Measurements from ENCODE around the gene RPL7L1.

RPL7L1 gene

DNA sequence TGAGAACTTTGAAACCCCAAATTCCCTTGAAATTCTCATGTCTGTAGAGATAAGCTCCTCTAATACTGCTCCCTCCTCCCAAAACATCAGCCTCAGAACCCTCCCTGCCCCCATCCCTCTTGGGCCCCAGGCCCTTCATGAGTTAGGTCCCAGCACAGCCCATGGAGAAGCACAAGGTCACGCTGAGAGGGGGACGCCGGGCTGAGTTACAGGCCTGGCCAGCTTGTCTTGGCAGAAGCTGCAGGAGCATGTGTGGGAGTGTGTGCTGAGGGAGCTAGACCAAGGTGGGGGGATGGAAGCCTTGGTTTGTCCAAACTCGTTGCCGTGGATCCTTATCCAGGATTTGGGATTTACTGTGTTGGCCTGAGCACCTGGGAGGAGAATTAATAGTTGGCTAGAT lies 27.9 kb downstream of the RPL7L1 start:
- no peak overlapping the region for H3K27ac Mint-ChIP-seq
- H3K36me3 Mint-ChIP-seq: no peaks in the 10 kb centered on the region
- no peaks in the 10 kb centered on the region for H3K9me3 Mint-ChIP-seq
- H3K27me3 Mint-ChIP-seq: peaks cover 3% of the 10 kb centered on the region
- H3K4me1 Mint-ChIP-seq: peaks cover 4% of the 10 kb centered on the region
- no peak overlapping the region for H3K4me3 Mint-ChIP-seq

DNA sequence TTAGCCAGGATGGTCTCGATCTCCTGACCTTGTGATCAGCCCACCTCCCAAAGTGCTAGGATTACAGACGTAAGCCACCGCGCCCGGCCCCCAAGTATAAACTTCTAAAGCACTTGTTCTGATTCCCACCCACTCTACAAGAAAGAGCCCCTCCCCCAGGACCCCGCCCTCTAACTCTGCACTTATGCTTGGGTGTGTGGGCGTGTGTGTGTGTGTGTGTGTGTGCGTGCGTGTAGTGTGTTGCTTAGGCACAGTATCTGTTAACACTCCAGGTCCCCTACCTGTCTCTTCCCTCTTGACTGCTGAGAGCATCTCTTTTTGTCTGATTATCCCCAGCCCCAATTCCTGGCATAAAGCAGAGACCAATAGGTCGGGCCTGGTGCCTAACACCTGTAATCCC lies 30.4 kb downstream of the RPL7L1 start:
- Mint-ChIP-seq H3K27ac (no peak overlapping the region), H3K4me3 (no peak overlapping the region), H3K9me3 (no peaks in the 10 kb centered on the region), H3K27me3 (peaks cover 6% of the 10 kb centered on the region), H3K4me1 (peaks cover 4% of the 10 kb centered on the region), H3K36me3 (no peaks in the 10 kb centered on the region)

DNA sequence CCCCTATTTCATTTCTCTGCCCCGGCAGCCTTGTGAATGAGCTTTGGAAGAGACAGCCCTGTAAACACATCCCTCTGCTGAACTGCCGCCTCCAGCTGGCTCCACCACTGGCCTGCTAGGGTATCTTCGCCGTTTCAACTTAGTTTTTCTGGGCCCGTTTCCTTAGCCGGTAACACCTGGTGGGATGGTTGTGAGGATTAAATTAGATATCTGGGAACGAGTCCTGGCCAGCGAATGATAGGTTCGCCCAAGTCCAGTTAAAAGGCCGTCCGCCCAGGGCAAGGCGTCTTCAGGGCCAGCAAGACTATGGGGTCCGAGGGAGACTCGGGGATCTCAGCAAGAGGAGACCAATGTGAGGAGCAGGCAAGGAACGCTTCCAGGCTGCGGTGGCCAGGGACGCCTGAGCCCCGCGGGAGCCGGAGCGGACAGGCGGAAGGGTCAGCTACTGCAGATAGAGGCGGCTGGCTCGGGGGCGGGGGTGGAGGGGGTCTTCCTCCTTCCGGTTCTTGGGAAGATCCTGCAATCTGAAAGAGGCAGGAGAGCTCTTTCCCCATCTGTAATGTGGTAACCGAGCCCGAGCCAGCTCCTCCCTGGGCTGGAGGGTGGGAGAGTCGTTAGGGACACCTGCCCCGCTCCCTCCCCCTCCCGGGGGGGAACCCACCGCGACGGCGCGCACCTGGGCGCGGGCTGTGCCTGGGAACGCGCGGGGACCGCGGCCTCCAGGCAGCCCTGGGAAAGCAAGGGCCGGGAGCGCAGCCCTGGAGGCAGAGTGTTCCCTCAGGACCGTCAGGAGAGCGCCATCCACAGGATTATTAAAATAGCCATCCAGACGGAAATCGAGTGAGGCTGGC lies 32.0 kb downstream of the RPL7L1 start:
- H3K27ac Mint-ChIP-seq: no peak overlapping the region
- H3K9me3 Mint-ChIP-seq: no peaks in the 10 kb centered on the region
- H3K4me1 Mint-ChIP-seq: peaks cover 4% of the 10 kb centered on the region
- peak overlapping the region; percentile 70 for H3K4me3 Mint-ChIP-seq
- peaks cover 6% of the 10 kb centered on the region for H3K27me3 Mint-ChIP-seq
- no peaks in the 10 kb centered on the region for H3K36me3 Mint-ChIP-seq

DNA sequence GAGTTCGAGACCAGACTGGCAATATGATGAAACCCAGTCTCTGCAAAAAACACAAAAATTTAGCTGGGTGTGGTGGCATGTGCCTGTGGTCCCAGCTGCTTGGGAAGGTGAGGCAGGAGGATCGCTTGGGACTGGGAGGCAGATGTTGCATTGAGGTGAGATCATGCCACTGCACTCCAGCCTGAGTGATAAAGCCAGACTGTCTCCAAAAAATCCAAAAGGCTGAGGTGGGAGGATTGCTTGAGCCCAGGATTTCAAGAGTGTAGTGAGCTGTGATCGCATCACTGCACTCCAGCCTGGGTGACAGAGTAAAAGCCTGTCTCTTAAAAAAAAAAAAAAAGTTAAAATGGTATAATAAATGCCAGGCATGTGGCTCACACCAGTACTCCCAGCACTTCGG lies 35.1 kb downstream of the RPL7L1 start:
- Mint-ChIP-seq H3K9me3 (no peaks in the 10 kb centered on the region), H3K4me1 (peaks cover 4% of the 10 kb centered on the region), H3K27me3 (peaks cover 6% of the 10 kb centered on the region), H3K36me3 (no peaks in the 10 kb centered on the region), H3K4me3 (no peak overlapping the region), H3K27ac (no peak overlapping the region)

DNA sequence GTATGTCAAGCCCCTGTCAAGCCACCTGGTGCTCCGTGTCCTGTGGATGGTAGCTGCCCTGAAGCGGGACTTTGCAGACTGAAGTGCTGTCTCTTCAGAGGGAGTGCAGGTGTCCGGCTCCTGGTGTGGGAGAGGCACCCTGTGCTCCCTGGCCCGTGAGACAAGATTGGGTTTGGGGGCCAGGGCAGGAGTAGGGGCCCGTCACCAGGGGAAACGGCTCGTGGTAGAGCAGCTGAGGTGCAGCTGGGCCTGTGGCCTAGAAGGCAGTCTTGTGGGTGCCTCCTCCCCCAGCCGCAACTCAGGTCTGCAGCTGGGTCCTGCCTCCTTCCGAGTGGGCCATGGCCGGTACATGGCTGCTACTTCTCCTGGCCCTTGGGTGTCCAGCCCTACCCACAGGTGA lies 36.3 kb downstream of the RPL7L1 start, which contains the start of gene PTCRA:
Gene PTCRA, plus strand, starts transcription at position 322 of the 400 bp plus-strand sequence. Its CDS starts 17 bp downstream, at position 339.
- peaks cover 4% of the 10 kb centered on the region for H3K4me1 Mint-ChIP-seq
- peak within 1 kb of the TSS; percentile 15 for H3K4me3 Mint-ChIP-seq
- H3K9me3 Mint-ChIP-seq: no peaks in the 10 kb centered on the region
- peaks cover 6% of the 10 kb centered on the region for H3K27me3 Mint-ChIP-seq
- H3K36me3 Mint-ChIP-seq: no peaks in the 10 kb centered on the region
- no peak within 1 kb of the TSS for H3K27ac Mint-ChIP-seq

DNA sequence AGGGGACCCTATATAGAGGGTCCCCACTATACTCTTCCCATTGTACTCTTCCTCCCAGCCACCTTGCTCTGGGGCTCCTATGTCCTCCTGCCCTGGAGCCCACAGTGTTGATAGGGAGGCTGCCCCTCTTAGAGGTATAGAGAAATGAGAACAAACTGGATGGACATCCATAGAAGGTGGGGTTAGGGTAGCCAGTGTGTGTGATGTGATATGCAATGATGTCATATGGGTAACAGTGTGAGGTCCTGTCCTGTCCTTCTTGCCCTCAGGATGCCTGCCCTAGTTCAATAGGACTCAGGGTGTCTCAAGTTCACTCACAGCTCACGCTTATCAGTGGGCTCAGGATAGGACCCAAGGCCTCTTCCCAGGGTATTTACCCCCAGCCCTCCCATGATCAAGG lies 36.9 kb downstream of the RPL7L1 start:
- Mint-ChIP-seq H3K27ac (no peak overlapping the region), H3K9me3 (no peaks in the 10 kb centered on the region), H3K36me3 (no peaks in the 10 kb centered on the region), H3K4me1 (peaks cover 2% of the 10 kb centered on the region), H3K4me3 (no peak overlapping the region), H3K27me3 (peaks cover 4% of the 10 kb centered on the region)

DNA sequence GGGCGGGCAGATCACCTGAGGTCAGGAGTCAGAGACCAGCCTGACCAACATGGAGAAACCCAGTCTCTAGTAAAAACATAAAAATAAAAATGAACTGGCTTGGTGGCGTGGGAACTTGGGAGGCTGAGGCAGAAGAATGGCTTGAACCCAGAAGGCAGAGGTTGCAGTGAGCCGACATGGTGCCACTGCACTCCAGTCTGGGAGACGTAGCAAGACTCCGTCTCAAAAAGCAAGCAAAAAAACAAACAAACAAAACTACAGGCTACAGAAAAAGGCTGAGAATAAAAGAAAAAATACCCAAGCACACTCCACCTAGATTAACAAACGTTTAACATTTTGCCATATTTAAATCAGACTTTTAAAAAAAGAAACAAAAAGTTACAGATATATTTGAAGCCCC lies 42.4 kb downstream of the RPL7L1 start:
- H3K9me3 Mint-ChIP-seq: no peaks in the 10 kb centered on the region
- no peak overlapping the region for H3K27ac Mint-ChIP-seq
- no peaks in the 10 kb centered on the region for H3K36me3 Mint-ChIP-seq
- H3K4me1 Mint-ChIP-seq: no peaks in the 10 kb centered on the region
- H3K4me3 Mint-ChIP-seq: no peak overlapping the region
- no peaks in the 10 kb centered on the region for H3K27me3 Mint-ChIP-seq

DNA sequence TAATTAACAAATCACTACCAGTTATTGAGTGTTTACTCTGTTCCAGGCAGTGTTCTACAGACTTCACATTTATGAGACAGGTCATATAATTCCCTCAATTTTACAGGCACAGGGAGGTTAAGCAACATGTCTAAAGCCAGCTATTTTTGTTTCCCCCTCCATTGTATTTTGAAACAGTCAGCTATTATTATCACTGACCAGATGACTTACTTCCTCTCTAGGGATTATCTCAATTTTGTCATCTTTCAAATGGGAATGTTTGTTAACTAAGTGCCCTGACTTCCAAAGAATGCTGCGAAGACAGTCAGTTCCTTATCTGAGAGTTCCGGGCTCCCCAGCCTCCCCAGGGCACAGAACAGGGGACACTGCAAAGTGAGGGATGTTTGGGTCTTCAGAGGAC lies 44.2 kb downstream of the RPL7L1 start:
- Mint-ChIP-seq H3K4me3 (no peak overlapping the region), H3K36me3 (no peaks in the 10 kb centered on the region), H3K4me1 (peaks cover 5% of the 10 kb centered on the region), H3K9me3 (no peaks in the 10 kb centered on the region), H3K27ac (no peak overlapping the region), H3K27me3 (no peaks in the 10 kb centered on the region)

DNA sequence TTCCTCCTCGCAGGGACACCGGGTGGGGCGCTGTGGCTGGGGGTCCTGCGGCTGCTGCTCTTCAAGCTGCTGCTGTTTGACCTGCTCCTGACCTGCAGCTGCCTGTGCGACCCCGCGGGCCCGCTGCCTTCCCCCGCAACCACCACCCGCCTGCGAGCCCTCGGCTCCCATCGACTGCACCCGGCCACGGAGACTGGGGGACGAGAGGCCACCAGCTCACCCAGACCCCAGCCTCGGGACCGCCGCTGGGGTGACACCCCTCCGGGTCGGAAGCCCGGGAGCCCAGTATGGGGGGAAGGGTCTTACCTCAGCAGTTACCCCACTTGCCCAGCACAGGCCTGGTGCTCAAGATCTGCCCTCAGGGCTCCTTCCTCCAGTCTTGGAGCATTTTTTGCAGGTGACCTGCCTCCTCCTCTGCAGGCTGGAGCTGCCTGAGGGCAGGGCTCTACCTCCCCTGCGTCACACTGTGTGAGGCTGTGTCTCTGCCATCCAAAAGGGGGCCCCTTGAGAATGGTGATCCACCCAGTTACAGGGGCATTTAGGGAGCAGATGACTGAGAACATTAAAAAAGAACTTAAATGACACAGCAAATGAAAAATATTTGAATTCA lies 45.9 kb downstream of the RPL7L1 start:
- Mint-ChIP-seq H3K9me3 (no peaks in the 10 kb centered on the region), H3K27me3 (no peaks in the 10 kb centered on the region), H3K36me3 (peaks cover 3% of the 10 kb centered on the region), H3K4me3 (no peak overlapping the region), H3K27ac (no peak overlapping the region), H3K4me1 (peaks cover 10% of the 10 kb centered on the region)

DNA sequence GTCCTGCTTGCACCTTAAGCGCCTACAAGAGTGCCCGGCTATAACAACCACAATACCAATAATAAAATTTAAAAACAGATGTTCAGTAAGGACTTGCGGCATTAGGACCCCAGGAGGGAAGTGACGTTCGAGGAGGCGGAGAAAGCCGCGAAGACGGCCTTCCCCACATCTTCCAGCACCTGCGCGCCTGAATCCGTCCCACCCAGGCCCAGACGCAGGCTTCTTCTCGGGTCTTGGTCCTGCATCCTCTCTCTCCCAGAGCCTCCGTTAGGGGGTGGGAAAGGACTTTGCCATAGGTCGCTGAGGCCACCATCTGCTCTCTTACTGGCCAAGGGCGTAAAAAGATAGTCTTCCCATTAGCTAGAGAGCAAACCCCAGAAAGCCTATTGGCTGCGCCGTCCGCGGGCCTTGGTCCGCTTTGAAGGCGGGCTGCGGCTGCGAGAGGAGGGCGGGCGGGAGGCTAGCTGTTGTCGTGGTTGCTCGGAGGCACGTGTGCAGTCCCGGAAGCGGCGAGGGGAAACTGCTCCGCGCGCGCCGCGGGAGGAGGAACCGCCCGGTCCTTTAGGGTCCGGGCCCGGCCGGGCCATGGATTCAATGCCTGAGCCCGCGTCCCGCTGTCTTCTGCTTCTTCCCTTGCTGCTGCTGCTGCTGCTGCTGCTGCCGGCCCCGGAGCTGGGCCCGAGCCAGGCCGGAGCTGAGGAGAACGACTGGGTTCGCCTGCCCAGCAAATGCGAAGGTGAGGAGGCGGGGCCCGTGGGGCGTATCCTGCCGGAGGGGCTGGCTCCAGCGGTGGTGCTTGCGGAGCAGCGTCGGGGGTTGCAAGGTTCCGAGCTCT lies 49.8 kb downstream of the RPL7L1 start, which contains the start of gene CNPY3:
Gene CNPY3, plus strand, starts transcription at position 495 of the 835 bp plus-strand sequence. Its CDS starts 91 bp downstream, at position 586.
- H3K4me1 Mint-ChIP-seq: peaks cover 43% of the 10 kb centered on the region
- peak within 1 kb of the TSS; percentile 92 for H3K27ac Mint-ChIP-seq
- no peaks in the 10 kb centered on the region for H3K9me3 Mint-ChIP-seq
- peak within 1 kb of the TSS; percentile 93 for H3K4me3 Mint-ChIP-seq
- H3K36me3 Mint-ChIP-seq: peaks cover 18% of the 10 kb centered on the region
- no peaks in the 10 kb centered on the region for H3K27me3 Mint-ChIP-seq

DNA sequence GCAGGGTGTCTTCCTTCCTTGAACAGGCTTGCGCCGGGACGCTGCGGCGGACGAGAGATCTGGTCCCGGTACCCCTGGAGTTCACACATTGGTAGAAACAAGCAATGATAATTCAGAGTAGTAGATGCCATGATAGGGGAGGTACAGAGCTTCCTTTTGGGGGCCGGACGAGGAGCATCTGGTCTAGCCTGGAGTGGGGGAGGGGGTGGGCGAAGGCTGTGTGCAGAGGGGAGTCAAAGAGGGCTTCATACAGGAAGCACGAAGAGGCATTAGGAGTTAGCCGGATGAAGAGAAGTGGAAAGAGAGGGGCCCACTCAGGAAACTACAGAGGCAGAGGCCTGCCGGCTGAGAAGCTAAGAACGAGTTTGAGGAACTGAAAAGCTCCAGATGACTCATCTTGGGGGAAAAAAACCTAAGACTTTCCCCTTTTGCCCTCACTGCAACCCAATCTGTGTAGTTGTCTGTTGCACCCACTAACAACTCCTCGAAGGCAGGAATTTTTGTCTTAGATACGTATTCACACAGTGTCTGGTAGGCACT lies 50.5 kb downstream of the RPL7L1 start:
- H3K27ac Mint-ChIP-seq: peak overlapping the region; percentile 92
- H3K4me3 Mint-ChIP-seq: peak overlapping the region; percentile 93

DNA sequence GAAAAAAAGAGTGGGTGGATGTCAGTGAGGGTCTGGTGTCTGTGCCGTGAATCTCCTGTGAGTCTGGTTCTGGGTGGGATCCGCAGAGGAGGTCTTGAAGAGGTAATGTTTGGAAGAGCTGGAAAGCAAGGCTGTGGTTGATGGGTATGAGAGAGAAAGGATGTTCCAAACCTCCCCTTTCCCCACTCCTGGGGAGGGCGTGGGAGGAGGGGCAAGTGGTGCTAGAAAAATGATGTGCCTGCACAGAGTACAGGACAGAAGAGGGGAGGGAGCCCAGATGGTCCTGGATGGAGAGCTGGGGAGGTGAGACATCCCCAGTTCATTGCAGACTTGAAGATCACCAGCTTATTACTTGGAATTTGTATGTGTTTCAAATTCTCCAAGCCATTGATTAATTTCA lies 53.0 kb downstream of the RPL7L1 start:
- H3K4me3 Mint-ChIP-seq: peak overlapping the region; percentile 87
- peaks cover 62% of the 10 kb centered on the region for H3K4me1 Mint-ChIP-seq
- peaks cover 23% of the 10 kb centered on the region for H3K36me3 Mint-ChIP-seq
- H3K27ac Mint-ChIP-seq: peak overlapping the region; percentile 89
- no peaks in the 10 kb centered on the region for H3K9me3 Mint-ChIP-seq
- no peaks in the 10 kb centered on the region for H3K27me3 Mint-ChIP-seq

More for the DNA sequence above, 50.5 kb downstream of the RPL7L1 start:
- no peaks in the 10 kb centered on the region for H3K9me3 Mint-ChIP-seq
- no peaks in the 10 kb centered on the region for H3K27me3 Mint-ChIP-seq
- H3K36me3 Mint-ChIP-seq: peaks cover 18% of the 10 kb centered on the region
- peaks cover 45% of the 10 kb centered on the region for H3K4me1 Mint-ChIP-seq

DNA sequence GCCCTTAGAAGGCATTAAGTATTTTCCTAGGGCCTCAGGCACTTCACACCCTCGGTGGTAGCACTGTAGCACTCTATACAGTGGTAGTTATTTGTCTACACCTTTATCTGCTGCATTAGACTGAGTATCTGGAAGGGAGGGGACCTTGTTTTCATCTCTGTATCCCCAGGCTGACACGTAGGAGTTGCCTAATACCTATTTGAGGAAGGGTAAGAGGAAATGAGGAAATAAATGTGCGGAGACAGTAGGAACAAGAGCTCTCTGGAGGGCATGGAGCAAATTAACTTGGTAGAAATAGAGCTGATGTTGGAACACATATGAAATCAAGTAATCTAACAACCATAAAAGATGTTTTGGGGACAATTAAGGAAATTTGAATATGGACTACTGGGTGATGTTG lies 53.8 kb downstream of the RPL7L1 start:
- Mint-ChIP-seq H3K9me3 (no peaks in the 10 kb centered on the region), H3K27ac (peak overlapping the region; percentile 89), H3K4me1 (peaks cover 65% of the 10 kb centered on the region), H3K27me3 (no peaks in the 10 kb centered on the region), H3K4me3 (peak overlapping the region; percentile 87), H3K36me3 (peaks cover 27% of the 10 kb centered on the region)

DNA sequence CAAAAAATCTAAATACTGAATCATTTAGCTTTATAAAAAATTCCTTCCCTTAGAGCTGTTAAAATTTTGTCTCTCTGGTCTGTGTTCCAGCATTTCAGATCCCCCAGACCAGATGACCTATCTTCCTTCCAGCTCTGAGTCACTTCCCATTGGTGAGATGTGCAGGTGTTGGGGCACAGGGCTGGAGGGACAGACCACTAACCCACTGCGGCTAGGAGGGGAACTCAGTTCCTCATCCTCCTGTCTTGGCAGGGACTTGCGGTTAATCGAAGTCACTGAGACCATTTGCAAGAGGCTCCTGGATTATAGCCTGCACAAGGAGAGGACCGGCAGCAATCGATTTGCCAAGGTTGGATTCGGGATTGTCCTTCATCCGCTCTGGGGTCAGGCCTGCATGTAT lies 55.9 kb downstream of the RPL7L1 start:
- Mint-ChIP-seq H3K36me3 (peaks cover 24% of the 10 kb centered on the region), H3K4me1 (peaks cover 56% of the 10 kb centered on the region), H3K27ac (peak overlapping the region; percentile 51), H3K4me3 (peak overlapping the region; percentile 26), H3K9me3 (no peaks in the 10 kb centered on the region), H3K27me3 (no peaks in the 10 kb centered on the region)

DNA sequence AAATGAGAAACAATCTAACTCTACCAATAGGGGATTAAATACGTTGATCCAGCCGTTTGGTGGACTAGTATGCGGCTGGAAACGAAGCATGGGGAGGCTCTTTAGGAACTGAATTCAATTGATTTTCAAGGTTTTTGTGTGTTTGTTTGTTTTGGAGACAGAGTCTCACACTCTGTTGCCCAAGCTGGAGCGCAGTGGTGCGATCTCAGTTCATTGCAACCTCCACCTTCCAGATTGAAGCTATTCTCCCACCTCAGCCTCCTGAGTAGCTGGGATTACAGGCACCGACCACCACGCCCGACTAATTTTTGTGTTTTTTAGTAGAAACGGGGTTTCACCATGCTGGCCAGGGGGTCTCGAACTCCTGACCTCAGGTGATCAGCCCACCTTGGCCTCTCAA lies 57.0 kb downstream of the RPL7L1 start:
- peaks cover 47% of the 10 kb centered on the region for H3K4me1 Mint-ChIP-seq
- no peak overlapping the region for H3K4me3 Mint-ChIP-seq
- no peaks in the 10 kb centered on the region for H3K27me3 Mint-ChIP-seq
- peaks cover 24% of the 10 kb centered on the region for H3K36me3 Mint-ChIP-seq
- no peaks in the 10 kb centered on the region for H3K9me3 Mint-ChIP-seq
- no peak overlapping the region for H3K27ac Mint-ChIP-seq

All from activated naive CD4-positive, alpha-beta T cell treated with anti-CD3 and anti-CD28 coated beads, Interleukin-2, amount 50 U/mL, for 24 hours (primary cell).